ENCODE results near the gene KNSTRN. TPM values are rescaled to one million over a fixed set of nuclear protein-coding genes. Genes with fewer than 3 reads are reported as not detected.

The KNSTRN gene
- total RNA-seq, 1 experiment from 2014 or later: 115 TPM

- Histone ChIP-seq H3K79me2 (ENCODE audit: low read length) (no peaks in the 10 kb centered on the region), H3F3A (ENCODE audit: low read length, unreplicated experiment) (no peaks in the 10 kb centered on the region), H2AFZ (ENCODE audit: low read length) (no peak overlapping the region), H3K4me1 (ENCODE audit: insufficient read depth, low read length) (no peaks in the 10 kb centered on the region), H3K36me3 (ENCODE audit: low read depth, low read length) (no peaks in the 10 kb centered on the region), H3K4me3 (ENCODE audit: low read length) (no peak overlapping the region), H3K9ac (ENCODE audit: low read length) (no peak overlapping the region), H3K9me3 (ENCODE audit: low read length) (no peaks in the 10 kb centered on the region), H3K4me2 (ENCODE audit: low read length) (no peak overlapping the region), H4K20me1 (ENCODE audit: low read length) (no peaks in the 10 kb centered on the region), H3K9me2 (replicated peaks; ENCODE audit: low read length) (no peaks in the 10 kb centered on the region), H3K27me3 (ENCODE audit: low read length) (no peaks in the 10 kb centered on the region), H3K27ac (ENCODE audit: low read length) (no peak overlapping the region)
- DNase-seq (no peak), ATAC-seq (no peak)
- BruUV-seq (replicated peaks): no TSS peak
- intact Hi-C loops (cut with micrococcal nuclease): no loop called here
- TF ChIP-seq CTCF (conservative IDR thresholded peaks at IDR 0.05; ENCODE audit: low read depth, low read length) (no peak), EZH2 (IDR thresholded peaks at IDR 0.05; ENCODE audit: low read length, unreplicated experiment) (no peak), EZH2phosphoT487 (IDR thresholded peaks at IDR 0.05; ENCODE audit: borderline replicate concordance, low read length) (no peak)
- ChIA-PET CTCF (no interaction called here), POLR2A (ENCODE audit: unreplicated experiment) (no interaction called here)
Observed at GRCh38 chr15:40372981-40373380, 9.5 kb upstream of the KNSTRN start.

- no peak overlapping the region for H3K4me3 ChIP-seq (ENCODE audit: low read length)
- no peak overlapping the region for H3K9ac ChIP-seq (ENCODE audit: low read length)
- no peak overlapping the region for H3K27ac ChIP-seq (ENCODE audit: low read length)
- DNase-seq (no peak), ATAC-seq (no peak)
- ChIA-PET CTCF (no interaction called here), POLR2A (ENCODE audit: unreplicated experiment) (interaction anchor here (0.7 kb wide), 1 partner anchor 29 kb away, joined by 3 read pairs; no protein-coding TSS in a partner anchor)
- no peaks in the 10 kb centered on the region for H3K36me3 ChIP-seq (ENCODE audit: low read depth, low read length)
- no TSS peak for BruUV-seq (replicated peaks)
- H3K4me2 ChIP-seq (ENCODE audit: low read length): no peak overlapping the region
- no peaks in the 10 kb centered on the region for H3K79me2 ChIP-seq (ENCODE audit: low read length)
- no peak overlapping the region for H2AFZ ChIP-seq (ENCODE audit: low read length)
- no peaks in the 10 kb centered on the region for H3F3A ChIP-seq (ENCODE audit: low read length, unreplicated experiment)
- H3K27me3 ChIP-seq (ENCODE audit: low read length): no peaks in the 10 kb centered on the region
- intact Hi-C loops (cut with micrococcal nuclease): no loop called here
- H3K9me2 ChIP-seq (replicated peaks; ENCODE audit: low read length): no peaks in the 10 kb centered on the region
- H3K4me1 ChIP-seq (ENCODE audit: insufficient read depth, low read length): peaks cover 21% of the 10 kb centered on the region
- H4K20me1 ChIP-seq (ENCODE audit: low read length): no peaks in the 10 kb centered on the region
- no peaks in the 10 kb centered on the region for H3K9me3 ChIP-seq (ENCODE audit: low read length)
- TF ChIP-seq EZH2 (IDR thresholded peaks at IDR 0.05; ENCODE audit: low read length, unreplicated experiment) (no peak), CTCF (conservative IDR thresholded peaks at IDR 0.05; ENCODE audit: low read depth, low read length) (no peak), EZH2phosphoT487 (IDR thresholded peaks at IDR 0.05; ENCODE audit: borderline replicate concordance, low read length) (no peak)
Observed at GRCh38 chr15:40377606-40378005, 4.9 kb upstream of the KNSTRN start.

GRCh38 chr15:40379374-40379773, 3.1 kb upstream of the KNSTRN start:
- TF ChIP-seq EZH2 (IDR thresholded peaks at IDR 0.05; ENCODE audit: low read length, unreplicated experiment) (no peak), EZH2phosphoT487 (IDR thresholded peaks at IDR 0.05; ENCODE audit: borderline replicate concordance, low read length) (no peak), CTCF (conservative IDR thresholded peaks at IDR 0.05; ENCODE audit: low read depth, low read length) (no peak)
- no peak overlapping the region for H3K4me2 ChIP-seq (ENCODE audit: low read length)

More at GRCh38 chr15:40379374-40379773, 3.1 kb upstream of the KNSTRN start:
- Histone ChIP-seq H3K9me3 (ENCODE audit: low read length) (no peaks in the 10 kb centered on the region), H4K20me1 (ENCODE audit: low read length) (no peaks in the 10 kb centered on the region), H2AFZ (ENCODE audit: low read length) (0 out of 2 replicates have a peak overlapping the region, but pooled peaks have one; percentile 15), H3F3A (ENCODE audit: low read length, unreplicated experiment) (no peaks in the 10 kb centered on the region), H3K36me3 (ENCODE audit: low read depth, low read length) (no peaks in the 10 kb centered on the region), H3K79me2 (ENCODE audit: low read length) (peaks cover 17% of the 10 kb centered on the region), H3K4me1 (ENCODE audit: insufficient read depth, low read length) (peaks cover 28% of the 10 kb centered on the region), H3K27ac (ENCODE audit: low read length) (peak overlapping the region; percentile 19), H3K9ac (ENCODE audit: low read length) (no peak overlapping the region), H3K9me2 (replicated peaks; ENCODE audit: low read length) (no peaks in the 10 kb centered on the region), H3K27me3 (ENCODE audit: low read length) (no peaks in the 10 kb centered on the region), H3K4me3 (ENCODE audit: low read length) (no peak overlapping the region)
- intact Hi-C loops (cut with micrococcal nuclease): no loop called here
- no peak for DNase-seq
- no TSS peak for BruUV-seq (replicated peaks)
- ChIA-PET POLR2A (ENCODE audit: unreplicated experiment) (interaction anchor here (0.7 kb wide), 1 partner anchor 119 kb away, joined by 4 read pairs; no protein-coding TSS in a partner anchor), CTCF (interaction anchor here (0.7 kb wide), 1 partner anchor 582 kb away, joined by 4 read pairs; no protein-coding TSS in a partner anchor)
- no peak for ATAC-seq

Data from PC-3 (cell line).